ENCODE measurements around the gene ACTN1. TPM values are rescaled to one million over a fixed set of nuclear protein-coding genes. Genes with fewer than 3 reads are reported as not detected.

ACTN1 gene
- total and polyA plus RNA-seq, 10 of the 15 experiments (the other 5 are each of a cell fraction or from before 2014, with no cell fraction given), result 0.14 to 39.4 (median 2.6) TPM

GRCh38 chr14:68849416-68849815 is 129.7 kb downstream of the ACTN1 start:
- Histone ChIP-seq H2AFZ (ENCODE audit: control insufficient read depth, low read depth, low read length) (no peak overlapping the region), H4K20me1 (ENCODE audit: control insufficient read depth, insufficient read depth) (no peaks in the 10 kb centered on the region), H3K9ac (ENCODE audit: control insufficient read depth, insufficient read depth, low read length) (no peak overlapping the region), H3K9me3 (replicated peaks; ENCODE audit: control insufficient read depth, insufficient read depth, low read length) (no peaks in the 10 kb centered on the region), H3K36me3 (ENCODE audit: control insufficient read depth in 2 of 2, insufficient read depth in 2 of 2, low read length in 1 of 2) (no peaks in the 10 kb centered on the region), H3K4me1 (ENCODE audit: control insufficient read depth, insufficient read depth, low read length) (no peaks in the 10 kb centered on the region), H3K4me3 (no peak overlapping the region), H3K4me2 (ENCODE audit: control insufficient read depth, insufficient read depth) (no peak overlapping the region), H3K27me3 (replicated peaks in 1 of 2; ENCODE audit: control insufficient read depth in 2 of 2, insufficient read depth in 2 of 2, low read length in 1 of 2) (no peaks in the 10 kb centered on the region), H3K79me2 (ENCODE audit: control insufficient read depth, insufficient read depth, low read length) (no peaks in the 10 kb centered on the region), H3K27ac (ENCODE audit: control insufficient read depth, insufficient read depth) (no peak overlapping the region)
- TF ChIP-seq FOXK2 (IDR thresholded peaks at IDR 0.05), result no peak
- no peak for TF ChIP-seq EED (IDR thresholded peaks at IDR 0.05; ENCODE audit: low read depth)
- TF ChIP-seq NFYA (IDR thresholded peaks at IDR 0.05; ENCODE audit: borderline replicate concordance, low read depth, low read length), result no peak
- no peak for TF ChIP-seq SP1 (IDR thresholded peaks at IDR 0.05; ENCODE audit: low read depth, low read length)
- DNase-seq (ENCODE audit: low read depth, low spot score), result no peak
- in situ Hi-C loops (cut with MboI), result no loop called here
- no TSS peak for BruUV-seq (replicated peaks)
- FAIRE-seq, result no peak
- intact Hi-C loops (cut with micrococcal nuclease; ENCODE audit: unreplicated experiment), result loop anchor here (10.0 kb wide), 1 partner anchor 1015 kb away; no protein-coding TSS in a partner anchor
- ChIA-PET POLR2A (interaction anchor here (0.6 kb wide), 1 partner anchor 370 kb away, joined by 3 read pairs; no protein-coding TSS in a partner anchor), CTCF (interaction anchor here (1.0 kb wide), 1 partner anchor 13 kb away, joined by 7 read pairs; no protein-coding TSS in a partner anchor), SMC1A (ENCODE audit: uncharacterized antibody, unreplicated experiment) (interaction anchor here (0.6 to 1.1 kb wide), 4 partner anchors 13 to 1724 kb away, joined by 3 read pairs; no protein-coding TSS in a partner anchor), RAD21 (ENCODE audit: unreplicated experiment) (no interaction called here)
- ATAC-seq, result no peak
- WGBS (ENCODE audit: insufficient coverage, insufficient replicate concordance, low lambda C conversion rate, missing lambda C conversion rate), result 37% methylated on average over 3 of the region's 3 CpGs

GRCh38 chr14:68848253-68848652 is 130.8 kb downstream of the ACTN1 start:
- CTCF ChIA-PET, result interaction anchor here (0.7 to 1.6 kb wide), 2 partner anchors 23 to 904 kb away, joined by 4 read pairs; no protein-coding TSS in a partner anchor
- Histone ChIP-seq H3K4me2 (ENCODE audit: control insufficient read depth, insufficient read depth) (no peak overlapping the region), H3K4me1 (ENCODE audit: control insufficient read depth, insufficient read depth, low read length) (peaks cover 4% of the 10 kb centered on the region; the same call in 1 of the 2 replicates), H3K9ac (ENCODE audit: control insufficient read depth, insufficient read depth, low read length) (no peak overlapping the region), H4K20me1 (ENCODE audit: control insufficient read depth, insufficient read depth) (no peaks in the 10 kb centered on the region), H3K4me3 (no peak overlapping the region), H2AFZ (ENCODE audit: control insufficient read depth, low read depth, low read length) (no peak overlapping the region), H3K9me3 (replicated peaks; ENCODE audit: control insufficient read depth, insufficient read depth, low read length) (no peaks in the 10 kb centered on the region), H3K79me2 (ENCODE audit: control insufficient read depth, insufficient read depth, low read length) (no peaks in the 10 kb centered on the region), H3K27me3 (replicated peaks in 1 of 2; ENCODE audit: control insufficient read depth in 2 of 2, insufficient read depth in 2 of 2, low read length in 1 of 2) (no peaks in the 10 kb centered on the region), H3K36me3 (ENCODE audit: control insufficient read depth in 2 of 2, insufficient read depth in 2 of 2, low read length in 1 of 2) (no peaks in the 10 kb centered on the region), H3K27ac (ENCODE audit: control insufficient read depth, insufficient read depth) (no peak overlapping the region)
- FAIRE-seq, result no peak
- in situ Hi-C loops (cut with MboI), result no loop called here
- SMC1A ChIA-PET (ENCODE audit: uncharacterized antibody, unreplicated experiment), result interaction anchor here (0.9 to 1.1 kb wide), 2 partner anchors 14 to 19 kb away, joined by 3 read pairs; no protein-coding TSS in a partner anchor
- no TSS peak for BruUV-seq (replicated peaks)
- RAD21 ChIA-PET (ENCODE audit: unreplicated experiment), result interaction anchor here (0.5 kb wide), 1 partner anchor 904 kb away, joined by 3 read pairs; no protein-coding TSS in a partner anchor
- DNase-seq (ENCODE audit: low read depth, low spot score), result no peak
- ATAC-seq, result no peak
- intact Hi-C loops (cut with micrococcal nuclease; ENCODE audit: unreplicated experiment), result loop anchor here (10.0 kb wide), 1 partner anchor 1013 kb away; no protein-coding TSS in a partner anchor
- POLR2A ChIA-PET, result interaction anchor here (0.8 kb wide), 1 partner anchor 397 kb away, joined by 3 read pairs; no protein-coding TSS in a partner anchor
- 62% methylated on average over 1 of the region's 1 CpG for WGBS (ENCODE audit: insufficient coverage, insufficient replicate concordance, low lambda C conversion rate, missing lambda C conversion rate)
- TF ChIP-seq NR2F1 (conservative IDR thresholded peaks at IDR 0.05) (no peak), NRF1 (conservative IDR thresholded peaks at IDR 0.05; ENCODE audit: low read depth, low read length) (no peak), SMAD5 (IDR thresholded peaks at IDR 0.05; ENCODE audit: low read depth) (no peak), ZNF207 (IDR thresholded peaks at IDR 0.05; ENCODE audit: borderline replicate concordance) (no peak), BACH1 (IDR thresholded peaks at IDR 0.05; ENCODE audit: borderline replicate concordance) (no peak), STAT1 (conservative IDR thresholded peaks at IDR 0.05) (no peak), POU2F2 (IDR thresholded peaks at IDR 0.05; ENCODE audit: borderline replicate concordance, low read depth, low read length) (no peak), CEBPZ (IDR thresholded peaks at IDR 0.05; ENCODE audit: low read depth, low read length) (no peak), ZNF622 (IDR thresholded peaks at IDR 0.05) (no peak), MXI1 (IDR thresholded peaks at IDR 0.05; ENCODE audit: low read depth, low read length) (no peak), TCF12 (IDR thresholded peaks at IDR 0.05; ENCODE audit: low read depth, low read length) (no peak), MEF2B (IDR thresholded peaks at IDR 0.05; ENCODE audit: partially characterized antibody, poor library complexity, severe bottlenecking) (no peak), ASH2L (IDR thresholded peaks at IDR 0.05; ENCODE audit: borderline replicate concordance, low read depth) (no peak)

All from GM12878 (cell line).